Small intestine (tissue), 7 donors: ENCODE data around the gene ZNF212. TPM values are rescaled to one million over a fixed set of nuclear protein-coding genes. Genes with fewer than 3 reads are reported as not detected.

Experiments
- DNase-seq, 2 donors: peaks; one replicate each; pipeline versions ENCODE4 v3.0.0 to v3.0.0-alpha.2; 2013
- FAIRE-seq: peaks from 2 replicates; lab custom pipeline; 2012; peaks lifted over from hg19 to GRCh38; lab: Jason Lieb, UNC
- H3K27ac ChIP-seq, 3 donors: one replicate each; pipeline ENCODE4 v1.5.1; 2013; ENCODE audit warnings: low read length in 2 of 3, mild to moderate bottlenecking in 2 of 3, control low read depth in 1 of 3, inconsistent platforms in 1 of 3, low read depth in 1 of 3, moderate library complexity in 1 of 3
- H3K27me3 ChIP-seq, 3 donors: one replicate each; pipeline ENCODE4 v1.6.1; 2013; ENCODE audit warnings: low read length in 3 of 3, inconsistent platforms in 1 of 3; ENCODE audit not compliant: control insufficient read depth in 3 of 3, insufficient read depth in 3 of 3
- H3K36me3 ChIP-seq, 3 donors: one replicate each; pipeline ENCODE4 v1.6.1; 2013; ENCODE audit warnings: low read length in 3 of 3, inconsistent platforms in 1 of 3, low read depth in 1 of 3, mild to moderate bottlenecking in 1 of 3, moderate library complexity in 1 of 3; ENCODE audit not compliant: control insufficient read depth in 3 of 3, insufficient read depth in 2 of 3
- H3K4me1 ChIP-seq, 3 donors: one replicate each; pipeline ENCODE4 v1.6.1; 2013; ENCODE audit warnings: low read length in 2 of 3, inconsistent platforms in 1 of 3, low read depth in 1 of 3, mild to moderate bottlenecking in 1 of 3, moderate library complexity in 1 of 3; ENCODE audit not compliant: control insufficient read depth in 3 of 3, insufficient read depth in 2 of 3
- H3K4me3 ChIP-seq, 3 donors: one replicate each; pipeline ENCODE4 v1.5.1; 2013; ENCODE audit warnings: low read length in 3 of 3, control low read depth in 1 of 3, inconsistent platforms in 1 of 3, low read depth in 1 of 3, mild to moderate bottlenecking in 1 of 3, moderate library complexity in 1 of 3
- H3K9me3 ChIP-seq, 2 donors: one replicate each; pipeline ENCODE4 v1.6.1; 2013; ENCODE audit warnings: low read depth in 1 of 2, low read length in 1 of 2; ENCODE audit not compliant: control insufficient read depth in 2 of 2, insufficient read depth in 1 of 2
- WGBS, 3 donors: extraction: QIAGEN DNeasy Blood & Tissue Kit; methylation state at CpG; one replicate each; pipeline ENCODE4 v1.1.7; 2013; 5-methylcytosine and 5-hydroxymethylcytosine counted together
- polyA plus RNA-seq, 4 donors: library from polyadenylated mRNA; stranded (reverse) in 3 of 4; unstranded in 1 of 4; fragments of 200-250 nt in 3 of 4; fragments of 120-200 nt in 1 of 4; gene quantifications; one replicate each; pipeline versions ENCODE4 v1.2.1 to v1.2.3, GENCODE V29; 2013
- donor health status: healthy with polysubstance abuse.
- donor health status: control.
- donor health status: control.
- donor health status: Bipolar disorder and iron deficiency.
- donor health status: healthy.

ZNF212 gene
- polyA plus RNA-seq, 4 donors = 9.0 to 17.3 (median 15.6) TPM

DNA sequence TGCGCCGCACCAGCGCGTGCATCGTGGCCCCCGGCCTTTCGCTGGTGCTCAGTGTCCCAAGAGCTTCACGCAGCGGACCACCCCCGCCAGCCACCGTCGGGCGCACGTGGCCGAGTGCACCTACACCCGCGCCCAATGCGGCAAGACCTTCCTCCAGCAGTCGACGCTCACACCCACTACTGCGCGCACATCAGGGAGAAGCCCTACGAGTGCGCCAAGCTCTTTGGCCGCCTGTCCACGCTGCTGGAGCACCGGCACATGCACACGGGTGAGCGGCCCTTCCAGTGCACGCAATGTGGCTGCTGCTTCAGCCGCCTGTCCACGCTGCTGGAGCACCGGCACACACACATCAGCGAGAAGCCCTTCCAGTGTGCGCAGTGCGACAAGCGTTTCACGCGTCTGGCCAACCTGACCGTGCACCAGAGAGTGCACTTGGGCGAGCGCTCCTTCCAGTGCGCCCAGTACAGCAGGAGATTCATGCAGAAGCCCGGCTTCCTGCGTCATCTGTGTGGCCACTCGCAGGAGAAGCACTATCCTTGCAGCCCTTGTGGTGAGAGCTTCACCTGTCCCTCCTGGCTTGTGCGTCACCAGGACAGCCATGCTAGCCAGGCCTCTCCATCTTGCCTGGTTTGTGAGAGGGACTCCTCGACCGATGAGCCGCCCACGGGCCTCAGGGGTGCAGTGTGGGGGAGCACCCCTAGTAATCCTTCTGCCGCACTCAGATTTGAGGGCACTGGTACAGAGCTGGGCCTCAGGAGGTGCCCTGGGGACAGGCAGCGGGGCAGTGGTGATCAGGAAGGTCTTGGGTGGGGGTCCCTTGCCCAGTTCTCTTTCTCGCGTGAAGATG, 55.4 kb downstream of the ZNF212 start:
- WGBS, 3 donors = 95 to 97% (median 97%) methylated on average over 49 to 55 of the region's 55 CpGs
- H3K36me3 ChIP-seq = peaks cover 0 to 31% (median 0%) of the 10 kb centered on the region in 3 donors
- DNase-seq (no peak), FAIRE-seq (no peak)
- H3K4me1 ChIP-seq = no peaks in the 10 kb centered on the region
- no peaks in the 10 kb centered on the region for H3K27me3 ChIP-seq
- peaks cover 0 to 5% of the 10 kb centered on the region in 2 donors for H3K9me3 ChIP-seq
- no peak overlapping the region for H3K27ac ChIP-seq
- H3K4me3 ChIP-seq = no peak overlapping the region

DNA sequence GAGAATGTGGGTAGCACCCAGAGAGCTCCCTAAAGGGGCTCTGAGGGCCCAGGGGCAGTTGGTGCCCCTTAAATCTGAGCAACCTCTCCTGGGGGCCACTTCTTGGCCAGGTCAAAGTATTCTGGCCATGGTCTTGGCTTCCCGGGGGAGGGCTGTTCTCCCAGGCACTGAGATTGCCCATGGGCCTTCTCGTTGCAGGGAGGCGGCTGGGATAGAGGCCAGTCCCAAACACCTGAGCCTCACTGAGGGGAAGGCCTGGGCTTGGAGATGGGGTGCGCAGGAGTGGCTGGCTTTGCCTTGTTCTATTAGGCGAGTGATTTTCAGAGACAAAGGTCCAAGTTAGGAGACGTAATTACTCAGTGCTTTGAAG, 56.0 kb downstream of the ZNF212 start:
- WGBS, 3 donors = 92 to 95% (median 94%) methylated on average over 6 of the region's 6 CpGs
- peaks cover 0 to 27% (median 0%) of the 10 kb centered on the region in 3 donors for H3K36me3 ChIP-seq
- no peak for DNase-seq
- no peak for FAIRE-seq
- H3K27me3 ChIP-seq = no peaks in the 10 kb centered on the region
- no peaks in the 10 kb centered on the region for H3K4me1 ChIP-seq
- peaks cover 0 to 5% of the 10 kb centered on the region in 2 donors for H3K9me3 ChIP-seq
- no peak overlapping the region for H3K27ac ChIP-seq
- no peak overlapping the region for H3K4me3 ChIP-seq

DNA sequence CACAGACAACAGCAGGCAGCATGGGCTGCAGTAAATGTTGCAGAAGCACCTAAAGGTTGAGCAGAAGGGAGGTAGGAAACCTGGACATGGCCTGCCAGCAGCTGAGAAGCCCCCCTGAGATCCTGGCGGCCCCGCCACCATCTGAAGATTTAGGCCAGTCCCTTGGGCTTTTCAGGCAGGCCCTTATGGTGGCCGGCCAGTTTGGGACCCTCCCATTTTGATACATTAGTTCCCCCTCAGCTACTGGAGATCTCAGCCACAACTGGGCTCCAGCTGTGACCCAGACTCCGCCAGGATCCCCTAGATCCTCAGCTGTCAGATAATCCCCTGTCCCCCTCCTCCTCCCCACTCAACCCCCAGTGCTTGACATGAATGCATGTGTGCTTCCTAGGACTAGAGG, 56.9 kb downstream of the ZNF212 start:
- Histone ChIP-seq H3K4me1 (no peaks in the 10 kb centered on the region), H3K27me3 (no peaks in the 10 kb centered on the region), H3K27ac (no peak overlapping the region), H3K4me3 (no peak overlapping the region), H3K36me3 (peaks cover 0 to 27% (median 0%) of the 10 kb centered on the region in 3 donors), H3K9me3 (peaks cover 0 to 5% of the 10 kb centered on the region in 2 donors)
- no peak for DNase-seq
- 89 to 97% (median 95%) methylated on average over 4 of the region's 4 CpGs for WGBS, 3 donors
- FAIRE-seq = no peak

DNA sequence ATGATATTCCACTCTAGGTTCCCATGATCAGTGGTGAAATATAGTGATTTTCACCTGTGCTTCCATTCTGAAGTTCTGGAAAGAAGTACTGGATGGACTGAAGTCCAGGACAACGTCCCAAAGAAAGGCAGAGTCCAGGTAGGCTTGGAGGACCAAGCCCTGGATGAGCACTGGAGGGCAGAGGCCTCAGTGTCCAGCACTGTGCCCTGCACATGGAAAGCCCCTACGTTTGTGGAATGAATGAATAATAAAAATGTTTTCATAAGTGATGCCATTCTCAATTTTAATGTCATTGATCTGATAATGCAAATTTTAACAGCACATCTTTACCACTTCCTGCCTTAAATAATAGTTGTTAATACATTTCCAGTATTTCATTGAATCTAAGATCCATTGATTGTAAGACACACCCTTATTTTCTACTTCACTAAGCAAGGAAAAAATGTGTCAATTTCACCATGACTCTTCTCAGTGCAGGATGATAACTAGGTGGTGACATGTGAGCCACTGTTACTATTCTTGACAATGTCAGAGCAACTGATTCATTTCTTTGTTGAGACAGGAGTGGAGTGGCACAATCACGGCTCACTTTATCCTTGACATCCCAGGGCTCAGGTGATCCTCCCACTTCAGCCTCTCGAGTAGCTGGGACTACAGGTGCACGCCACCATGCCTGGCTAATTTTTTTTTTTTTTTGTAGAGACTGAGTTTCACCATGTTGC, 57.7 kb downstream of the ZNF212 start:
- Histone ChIP-seq H3K9me3 (peaks cover 0 to 5% of the 10 kb centered on the region in 2 donors), H3K4me1 (no peaks in the 10 kb centered on the region), H3K36me3 (peaks cover 0 to 24% (median 0%) of the 10 kb centered on the region in 3 donors), H3K4me3 (no peak overlapping the region), H3K27me3 (no peaks in the 10 kb centered on the region), H3K27ac (no peak overlapping the region)
- DNase-seq (no peak), FAIRE-seq (no peak)
- WGBS, 3 donors = 58 to 77% (median 68%) methylated on average over 5 of the region's 5 CpGs

DNA sequence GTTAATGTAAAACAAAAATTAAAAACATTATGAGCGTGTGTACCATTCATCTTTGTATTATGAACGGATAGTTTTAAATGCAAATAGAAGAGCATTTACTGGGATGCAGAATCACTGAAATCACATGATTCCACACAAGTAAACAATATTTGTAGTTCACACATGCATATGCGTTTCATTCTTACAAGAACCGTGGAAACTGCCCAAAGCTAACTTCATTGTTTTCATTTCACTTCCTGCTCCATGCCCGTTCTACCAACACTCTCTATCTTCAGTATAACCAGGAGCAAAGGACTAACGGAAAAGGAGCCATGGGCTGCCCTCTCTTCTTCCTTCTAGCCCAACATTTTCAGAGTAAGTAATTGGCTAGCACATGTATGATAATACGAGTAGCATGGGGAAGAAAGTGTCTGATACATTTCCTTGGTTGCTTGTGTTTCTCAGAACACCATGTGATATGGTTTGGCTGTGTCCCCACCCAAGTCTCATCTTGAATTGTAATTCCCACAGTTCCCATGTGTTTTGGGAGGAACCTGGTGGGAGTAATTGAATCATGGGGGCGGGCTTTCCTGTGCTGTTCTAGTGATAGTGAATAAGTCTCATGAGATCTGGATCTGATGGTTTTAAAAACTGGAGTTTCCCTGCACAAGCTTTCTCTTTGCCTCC, 61.3 kb downstream of the ZNF212 start:
- no peak for DNase-seq
- H3K36me3 ChIP-seq = peaks cover 0 to 6% (median 0%) of the 10 kb centered on the region in 3 donors
- no peak overlapping the region for H3K4me3 ChIP-seq
- H3K9me3 ChIP-seq = peaks cover 0 to 5% of the 10 kb centered on the region in 2 donors
- H3K27me3 ChIP-seq = no peaks in the 10 kb centered on the region
- no peak overlapping the region for H3K27ac ChIP-seq
- no peak for FAIRE-seq
- no peaks in the 10 kb centered on the region for H3K4me1 ChIP-seq
- WGBS, 3 donors = 61 to 78% (median 73%) methylated on average over 8 of the region's 8 CpGs

DNA sequence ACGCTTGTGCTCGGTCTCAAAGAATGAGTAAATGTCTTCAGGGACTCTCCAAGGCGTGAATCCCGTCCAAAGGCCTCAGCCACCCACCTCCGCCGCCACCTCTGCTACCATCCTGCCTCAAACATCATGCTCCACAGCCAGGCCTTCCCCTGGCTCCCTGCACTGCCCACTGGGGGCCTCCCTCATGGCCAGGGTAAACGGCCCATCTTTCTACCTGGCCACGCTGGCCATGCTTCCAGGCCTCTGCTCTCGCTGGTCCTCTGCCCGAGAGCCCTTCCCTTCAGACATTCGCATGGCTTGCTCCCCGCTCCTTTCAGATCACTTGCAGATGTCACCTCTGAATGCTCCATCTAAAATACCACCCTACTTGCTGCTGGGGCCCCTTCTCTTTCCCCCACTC, 62.8 kb downstream of the ZNF212 start:
- FAIRE-seq (no peak), DNase-seq (no peak)
- Histone ChIP-seq H3K27ac (no peak overlapping the region), H3K4me3 (no peak overlapping the region), H3K36me3 (no peaks in the 10 kb centered on the region), H3K4me1 (no peaks in the 10 kb centered on the region), H3K9me3 (peaks cover 0 to 8% of the 10 kb centered on the region in 2 donors), H3K27me3 (no peaks in the 10 kb centered on the region)
- 90 to 93% (median 91%) methylated on average over 12 of the region's 12 CpGs for WGBS, 3 donors

DNA sequence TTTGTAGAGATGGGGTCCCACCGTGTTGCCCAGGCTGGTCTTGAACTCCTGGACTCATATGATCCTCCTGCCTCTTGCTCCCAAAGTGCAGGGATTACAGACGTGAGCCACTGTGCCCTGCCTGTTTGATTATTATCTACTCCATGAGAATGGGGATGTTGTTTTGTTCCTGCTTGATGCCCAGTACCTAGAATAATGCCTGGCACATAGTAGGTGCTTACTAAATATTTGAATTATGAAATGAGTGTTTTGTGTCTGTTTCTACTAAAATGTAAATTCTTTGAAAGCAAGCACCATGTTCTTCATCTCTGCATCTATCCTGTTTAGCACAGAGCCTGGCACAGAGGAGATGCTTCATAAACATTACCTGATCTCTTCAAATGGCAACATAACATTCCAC, 63.4 kb downstream of the ZNF212 start:
- WGBS, 3 donors = 58 to 81% (median 71%) methylated on average over 2 of the region's 2 CpGs

DNA sequence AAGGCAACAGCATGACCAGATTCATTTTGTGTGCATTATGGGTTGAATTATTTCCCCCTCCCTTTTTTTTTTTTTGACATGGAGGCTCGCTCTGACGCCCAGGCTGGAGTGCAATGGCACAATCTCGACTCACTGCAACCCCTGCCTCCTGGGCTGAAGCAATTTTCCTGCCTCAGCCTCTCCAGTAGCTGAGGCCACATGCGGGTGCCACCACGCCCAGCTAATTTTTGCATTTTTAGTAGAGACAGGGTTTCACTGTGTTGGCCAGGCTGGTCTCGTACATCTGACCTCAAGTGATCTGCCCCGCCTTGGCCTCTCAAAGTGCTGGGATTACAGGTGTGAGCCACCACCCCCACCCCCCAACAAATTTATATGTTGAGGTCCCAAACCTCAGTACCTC, 64.6 kb downstream of the ZNF212 start:
- no peak overlapping the region for H3K4me3 ChIP-seq
- no peaks in the 10 kb centered on the region for H3K27me3 ChIP-seq
- no peaks in the 10 kb centered on the region for H3K36me3 ChIP-seq
- no peak overlapping the region for H3K27ac ChIP-seq
- peaks cover 0 to 3% of the 10 kb centered on the region in 2 donors for H3K9me3 ChIP-seq
- WGBS, 3 donors = 83 to 90% (median 83%) methylated on average over 7 of the region's 7 CpGs
- FAIRE-seq (no peak), DNase-seq (no peak)
- H3K4me1 ChIP-seq = no peaks in the 10 kb centered on the region

More for the DNA sequence above, 63.4 kb downstream of the ZNF212 start:
- DNase-seq (no peak), FAIRE-seq (no peak)
- no peaks in the 10 kb centered on the region for H3K36me3 ChIP-seq
- no peak overlapping the region for H3K27ac ChIP-seq
- peaks cover 0 to 8% of the 10 kb centered on the region in 2 donors for H3K9me3 ChIP-seq
- no peaks in the 10 kb centered on the region for H3K4me1 ChIP-seq
- no peak overlapping the region for H3K4me3 ChIP-seq
- no peaks in the 10 kb centered on the region for H3K27me3 ChIP-seq
